Calu3 (cell line): ENCODE results near the gene ADGRL2. TPM values are rescaled to one million over a fixed set of nuclear protein-coding genes. Genes with fewer than 3 reads are reported as not detected.

ENCODE experiments used
- BruUV-seq: library from RNA; stranded (reverse); fragments of 400-500 nt; replicated peaks from 2 replicates; lab custom pipeline; 2021; lab: Mats Ljungman, UMichigan
- CTCF ChIA-PET: fragments of 300-600 bp; sonication (Branson Sonifier 250); formaldehyde crosslinking; loops from one replicate; lab custom pipeline; 2022; ENCODE audit warnings: antibody characterized with exemption; lab: Charles Lee
- DNase-seq: peaks from one replicate; pipeline ENCODE4 v3.0.0; 2022
- H3K27ac Mint-ChIP-seq: one replicate; pipeline ENCODE4 v1.8.0; 2022; ENCODE audit warnings: mixed read lengths; ENCODE audit not compliant: unreplicated experiment
- H3K27me3 Mint-ChIP-seq: one replicate; pipeline ENCODE4 v1.8.0; 2022; ENCODE audit warnings: mixed read lengths; ENCODE audit not compliant: unreplicated experiment
- H3K36me3 Mint-ChIP-seq: one replicate; pipeline ENCODE4 v1.8.0; 2022; ENCODE audit warnings: mild to moderate bottlenecking, moderate library complexity, mixed read lengths; ENCODE audit not compliant: insufficient read depth, unreplicated experiment
- H3K4me1 Mint-ChIP-seq: one replicate; pipeline ENCODE4 v1.8.0; 2022; ENCODE audit warnings: mild to moderate bottlenecking, low read depth, mixed read lengths; ENCODE audit not compliant: unreplicated experiment
- H3K4me3 Mint-ChIP-seq: one replicate; pipeline ENCODE4 v1.8.0; 2022; ENCODE audit warnings: mild to moderate bottlenecking, low read depth, moderate library complexity, mixed read lengths; ENCODE audit not compliant: unreplicated experiment
- H3K9me3 Mint-ChIP-seq: one replicate; pipeline ENCODE4 v1.8.0; 2022; ENCODE audit warnings: low read depth, mixed read lengths; ENCODE audit not compliant: unreplicated experiment
- CTCF ChIP-seq: fragments of 200-600 bp; IDR thresholded peaks from one replicate; pipeline ENCODE4 v1.8.0; 2022; ENCODE audit warnings: antibody characterized with exemption; ENCODE audit not compliant: unreplicated experiment
- intact Hi-C: fragments of 100-400 bp; cut with micrococcal nuclease; formaldehyde crosslinking; loops from one replicate; pipeline ENCODE4 v1.10.0; 2022; ENCODE audit not compliant: unreplicated experiment
- total RNA-seq: library from RNA; stranded (reverse); gene quantifications from 2 replicates; pipeline ENCODE4 v1.2.3, GENCODE V29; 2022

Gene ADGRL2
- total RNA-seq, 1 experiment from 2014 or later, result 72.3 TPM

- Mint-ChIP-seq H3K4me1 (peaks cover 8% of the 10 kb centered on the region), H3K4me3 (no peak overlapping the region), H3K27ac (no peak overlapping the region), H3K36me3 (no peaks in the 10 kb centered on the region), H3K27me3 (no peaks in the 10 kb centered on the region), H3K9me3 (no peaks in the 10 kb centered on the region)
- DNase-seq, result no peak
- CTCF ChIA-PET, result no interaction called here
- no TSS peak for BruUV-seq
- intact Hi-C loops, result no loop called here
- TF ChIP-seq CTCF, result no peak
These were observed 19.9 kb upstream of the ADGRL2 start for GRCh38 chr1:81780705-81781454.

- intact Hi-C loops, result no loop called here
- Mint-ChIP-seq H3K9me3 (no peaks in the 10 kb centered on the region), H3K27ac (no peak overlapping the region), H3K36me3 (no peaks in the 10 kb centered on the region), H3K4me3 (no peak overlapping the region), H3K4me1 (peaks cover 8% of the 10 kb centered on the region), H3K27me3 (no peaks in the 10 kb centered on the region)
- CTCF ChIA-PET, result no interaction called here
- no TSS peak for BruUV-seq
- DNase-seq, result no peak
- no peak for TF ChIP-seq CTCF
These were observed 19.0 kb upstream of the ADGRL2 start for GRCh38 chr1:81781749-81782148.

DNA sequence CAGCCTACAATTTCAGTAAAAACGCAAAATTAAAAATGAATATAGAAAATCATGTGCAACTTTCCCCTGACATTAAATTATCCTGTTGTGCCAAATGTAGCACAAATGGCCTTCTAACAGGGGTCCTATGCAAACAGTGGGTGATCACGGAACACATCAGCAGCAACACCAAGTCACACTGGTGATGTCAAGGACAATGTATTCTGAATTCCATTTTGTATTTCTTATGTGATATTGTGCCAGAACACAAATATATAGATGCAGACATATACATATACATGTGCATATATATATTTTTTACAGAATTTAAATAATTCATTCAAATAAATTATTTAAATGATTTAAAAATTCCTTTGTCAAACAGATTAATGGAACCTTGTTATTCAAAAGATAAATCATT lies 8.6 kb upstream of the ADGRL2 start:
- intact Hi-C loops, result no loop called here
- DNase-seq, result no peak
- Mint-ChIP-seq H3K27ac (no peak overlapping the region), H3K27me3 (no peaks in the 10 kb centered on the region), H3K4me1 (no peaks in the 10 kb centered on the region), H3K9me3 (no peaks in the 10 kb centered on the region), H3K36me3 (no peaks in the 10 kb centered on the region), H3K4me3 (no peak overlapping the region)
- BruUV-seq, result no TSS peak
- no peak for TF ChIP-seq CTCF
- CTCF ChIA-PET, result no interaction called here

DNA sequence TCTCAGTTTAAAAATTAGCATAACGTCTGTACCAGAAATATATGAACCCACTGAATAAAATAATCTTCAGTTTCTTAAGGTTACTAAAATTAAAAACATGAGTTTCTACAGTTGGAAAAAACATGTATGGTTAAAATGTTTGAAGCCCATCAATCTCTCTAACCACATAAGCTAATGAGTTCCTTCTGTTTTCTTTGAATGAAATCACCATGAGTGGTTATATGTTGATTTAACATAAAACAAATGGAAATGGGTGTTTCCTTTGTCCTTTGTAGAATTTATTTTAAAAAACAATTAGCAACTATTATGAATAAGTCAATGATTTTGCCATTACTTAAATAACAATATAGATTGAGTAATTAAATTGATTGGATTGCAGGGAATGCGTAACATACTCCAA lies 3.0 kb upstream of the ADGRL2 start:
- no TSS peak for BruUV-seq
- Mint-ChIP-seq H3K36me3 (peaks cover 31% of the 10 kb centered on the region), H3K9me3 (no peaks in the 10 kb centered on the region), H3K27ac (no peak overlapping the region), H3K27me3 (no peaks in the 10 kb centered on the region), H3K4me1 (no peaks in the 10 kb centered on the region), H3K4me3 (no peak overlapping the region)
- no peak for DNase-seq
- intact Hi-C loops, result no loop called here
- CTCF ChIA-PET, result no interaction called here
- no peak for TF ChIP-seq CTCF
